Peyer's patch (tissue), 4 donors: ENCODE data around the gene TRAPPC5.

ENCODE experiments used
- POLR2A ChIP-seq, 2 donors: fragments of 450-650 bp; IDR thresholded peaks; one replicate each; pipeline ENCODE4 v1.5.1; 2017; ENCODE audit warnings: antibody characterized with exemption in 2 of 2, mild to moderate bottlenecking in 2 of 2, moderate library complexity in 2 of 2
- TF ChIP-seq, protein P1 (sequence below), 6 experiments: fragments of 450-650 bp in 4 of 6; fragments of 200-600 bp in 2 of 6; sonication (generic) in 1 of 6; IDR thresholded peaks; one replicate each; pipeline ENCODE4 v1.5.1; 2017 to 2019; ENCODE audit warnings: antibody characterized with exemption in 6 of 6, mild to moderate bottlenecking in 3 of 6, moderate library complexity in 1 of 6

DNA sequence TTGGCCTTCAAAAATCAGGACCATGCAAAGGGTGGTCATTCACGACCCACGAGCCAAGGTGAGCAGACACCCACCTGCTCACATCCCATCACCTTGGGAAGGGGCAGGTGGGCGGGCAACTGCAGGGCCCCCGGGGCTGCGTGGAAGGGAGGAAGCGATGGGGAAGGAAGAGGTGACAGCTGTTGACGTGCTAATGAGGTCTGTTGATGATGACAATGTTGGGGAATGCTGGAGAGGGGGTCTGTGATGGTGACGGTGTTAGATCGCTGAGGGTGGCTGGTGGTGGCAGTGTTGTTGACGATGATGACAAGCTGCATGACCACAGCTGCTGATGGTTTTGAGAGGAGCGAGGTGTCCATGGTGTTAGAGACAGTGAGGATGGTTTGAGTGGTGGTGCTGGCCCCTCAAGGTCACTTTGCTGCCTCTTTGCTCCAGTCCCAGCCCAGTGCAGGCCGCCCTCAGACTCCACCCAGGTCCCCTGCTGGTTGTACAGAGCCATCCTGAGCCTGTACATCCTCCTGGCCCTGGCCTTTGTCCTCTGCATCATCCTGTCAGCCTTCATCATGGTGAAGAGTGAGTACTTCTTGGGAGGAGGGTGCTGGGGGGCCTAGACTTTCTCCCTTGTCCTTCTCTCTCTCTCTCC lies 2.8 kb upstream of the TRAPPC5 start:
- TF ChIP-seq, protein P1, sequence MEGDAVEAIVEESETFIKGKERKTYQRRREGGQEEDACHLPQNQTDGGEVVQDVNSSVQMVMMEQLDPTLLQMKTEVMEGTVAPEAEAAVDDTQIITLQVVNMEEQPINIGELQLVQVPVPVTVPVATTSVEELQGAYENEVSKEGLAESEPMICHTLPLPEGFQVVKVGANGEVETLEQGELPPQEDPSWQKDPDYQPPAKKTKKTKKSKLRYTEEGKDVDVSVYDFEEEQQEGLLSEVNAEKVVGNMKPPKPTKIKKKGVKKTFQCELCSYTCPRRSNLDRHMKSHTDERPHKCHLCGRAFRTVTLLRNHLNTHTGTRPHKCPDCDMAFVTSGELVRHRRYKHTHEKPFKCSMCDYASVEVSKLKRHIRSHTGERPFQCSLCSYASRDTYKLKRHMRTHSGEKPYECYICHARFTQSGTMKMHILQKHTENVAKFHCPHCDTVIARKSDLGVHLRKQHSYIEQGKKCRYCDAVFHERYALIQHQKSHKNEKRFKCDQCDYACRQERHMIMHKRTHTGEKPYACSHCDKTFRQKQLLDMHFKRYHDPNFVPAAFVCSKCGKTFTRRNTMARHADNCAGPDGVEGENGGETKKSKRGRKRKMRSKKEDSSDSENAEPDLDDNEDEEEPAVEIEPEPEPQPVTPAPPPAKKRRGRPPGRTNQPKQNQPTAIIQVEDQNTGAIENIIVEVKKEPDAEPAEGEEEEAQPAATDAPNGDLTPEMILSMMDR (IDR thresholded peaks at IDR 0.05), result no peak
- TF ChIP-seq POLR2A (IDR thresholded peaks at IDR 0.05), result no peak
